AG04449 (cell line): ENCODE results near the gene ZBTB49.

ENCODE experiments used
- CTCF ChIA-PET: fragments of 350-600 bp; formaldehyde crosslinking; extraction: SDS; loops from one replicate; lab custom pipeline; 2021; ENCODE audit warnings: antibody characterized with exemption; lab: Yijun Ruan, JAX
- POLR2A ChIA-PET: fragments of 400-600, 350-600 bp; formaldehyde crosslinking; extraction: SDS; loops from one replicate; lab custom pipeline; 2020; ENCODE audit warnings: antibody characterized with exemption, inconsistent platforms; lab: Yijun Ruan, JAX
- DNase-seq: peaks from one replicate; pipeline ENCODE4 v3.0.0-alpha.2; 2010; ENCODE audit warnings: low read depth, low spot score
- H3K4me3 ChIP-seq: 2 replicates; pipeline ENCODE4 v1.5.1; 2011; ENCODE audit warnings: low read depth, mild to moderate bottlenecking, control low read depth, low read length
- TF ChIP-seq, protein P1 (sequence below): IDR thresholded peaks from one replicate; pipeline ENCODE4 v1.5.1; 2011; ENCODE audit warnings: mild to moderate bottlenecking, moderate library complexity, low read length, control low read depth, inconsistent platforms; ENCODE audit not compliant: insufficient read depth; ENCODE audit errors: missing control alignments

Gene ZBTB49

GRCh38 chr4:4368809-4369580 lies 78.9 kb downstream of the ZBTB49 start:
- CTCF ChIA-PET = no interaction called here
- DNase-seq = no peak
- TF ChIP-seq, protein P1, sequence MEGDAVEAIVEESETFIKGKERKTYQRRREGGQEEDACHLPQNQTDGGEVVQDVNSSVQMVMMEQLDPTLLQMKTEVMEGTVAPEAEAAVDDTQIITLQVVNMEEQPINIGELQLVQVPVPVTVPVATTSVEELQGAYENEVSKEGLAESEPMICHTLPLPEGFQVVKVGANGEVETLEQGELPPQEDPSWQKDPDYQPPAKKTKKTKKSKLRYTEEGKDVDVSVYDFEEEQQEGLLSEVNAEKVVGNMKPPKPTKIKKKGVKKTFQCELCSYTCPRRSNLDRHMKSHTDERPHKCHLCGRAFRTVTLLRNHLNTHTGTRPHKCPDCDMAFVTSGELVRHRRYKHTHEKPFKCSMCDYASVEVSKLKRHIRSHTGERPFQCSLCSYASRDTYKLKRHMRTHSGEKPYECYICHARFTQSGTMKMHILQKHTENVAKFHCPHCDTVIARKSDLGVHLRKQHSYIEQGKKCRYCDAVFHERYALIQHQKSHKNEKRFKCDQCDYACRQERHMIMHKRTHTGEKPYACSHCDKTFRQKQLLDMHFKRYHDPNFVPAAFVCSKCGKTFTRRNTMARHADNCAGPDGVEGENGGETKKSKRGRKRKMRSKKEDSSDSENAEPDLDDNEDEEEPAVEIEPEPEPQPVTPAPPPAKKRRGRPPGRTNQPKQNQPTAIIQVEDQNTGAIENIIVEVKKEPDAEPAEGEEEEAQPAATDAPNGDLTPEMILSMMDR = no peak
- no peak overlapping the region for H3K4me3 ChIP-seq
- POLR2A ChIA-PET = no interaction called here
